HL-60 (cell line): ENCODE measurements around the gene TSPOAP1.

Experiments used
- GABPA ChIP-seq: IDR thresholded peaks from 2 replicates; pipeline ENCODE4 v1.6.1; 2012; ENCODE audit warnings: low read depth
- POLR2AphosphoS5 ChIP-seq: IDR thresholded peaks from 2 replicates; pipeline ENCODE4 v1.6.1; 2012; ENCODE audit warnings: low read depth
- REST ChIP-seq: IDR thresholded peaks from 2 replicates; pipeline ENCODE4 v1.6.1; 2012; ENCODE audit warnings: low read depth; ENCODE audit not compliant: insufficient replicate concordance
- TF ChIP-seq, protein P1 (sequence below): IDR thresholded peaks from one replicate; pipeline ENCODE4 v1.5.1; 2011; ENCODE audit warnings: low read length, control low read depth, inconsistent platforms; ENCODE audit not compliant: insufficient read depth

- TF ChIP-seq POLR2AphosphoS5 (peak; percentile 92), GABPA (no peak), REST (peak; percentile 22)
- TF ChIP-seq, protein P1, sequence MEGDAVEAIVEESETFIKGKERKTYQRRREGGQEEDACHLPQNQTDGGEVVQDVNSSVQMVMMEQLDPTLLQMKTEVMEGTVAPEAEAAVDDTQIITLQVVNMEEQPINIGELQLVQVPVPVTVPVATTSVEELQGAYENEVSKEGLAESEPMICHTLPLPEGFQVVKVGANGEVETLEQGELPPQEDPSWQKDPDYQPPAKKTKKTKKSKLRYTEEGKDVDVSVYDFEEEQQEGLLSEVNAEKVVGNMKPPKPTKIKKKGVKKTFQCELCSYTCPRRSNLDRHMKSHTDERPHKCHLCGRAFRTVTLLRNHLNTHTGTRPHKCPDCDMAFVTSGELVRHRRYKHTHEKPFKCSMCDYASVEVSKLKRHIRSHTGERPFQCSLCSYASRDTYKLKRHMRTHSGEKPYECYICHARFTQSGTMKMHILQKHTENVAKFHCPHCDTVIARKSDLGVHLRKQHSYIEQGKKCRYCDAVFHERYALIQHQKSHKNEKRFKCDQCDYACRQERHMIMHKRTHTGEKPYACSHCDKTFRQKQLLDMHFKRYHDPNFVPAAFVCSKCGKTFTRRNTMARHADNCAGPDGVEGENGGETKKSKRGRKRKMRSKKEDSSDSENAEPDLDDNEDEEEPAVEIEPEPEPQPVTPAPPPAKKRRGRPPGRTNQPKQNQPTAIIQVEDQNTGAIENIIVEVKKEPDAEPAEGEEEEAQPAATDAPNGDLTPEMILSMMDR, result no peak
Observed at GRCh38 chr17:58338841-58339754, 10.5 kb upstream of the TSPOAP1 start.
